Muscle of back (tissue), 11 donors: ENCODE data around the gene HCFC1. TPM values are rescaled to one million over a fixed set of nuclear protein-coding genes. Genes with fewer than 3 reads are reported as not detected.

Experiments used
- DNase-seq, 3 donors: peaks; one replicate each; pipeline versions ENCODE4 v3.0.0 to v3.0.0-alpha.2; 2013
- polyA plus RNA-seq, 10 donors: library from polyadenylated mRNA; unstranded; fragments of 120-200 nt; gene quantifications; one replicate each; pipeline ENCODE4 v1.2.1, GENCODE V29; 2013; ENCODE audit not compliant: insufficient read length in 10 of 10

Gene HCFC1
- polyA plus RNA-seq, 10 donors, result 24.8 to 41.3 (median 32.2) TPM

GRCh38 chrX:153974726-153975286 lies 3.2 kb upstream of the HCFC1 start:
- no peak for DNase-seq

GRCh38 chrX:153974003-153974725 lies 2.5 kb upstream of the HCFC1 start:
- no peak for DNase-seq

GRCh38 chrX:153973127-153974002 lies 1.7 kb upstream of the HCFC1 start:
- no peak for DNase-seq

- peak; percentile 88 to 94 (median 94) for DNase-seq
Measured at GRCh38 chrX:153972368-153973126, 929 bp upstream of the HCFC1 start, which contains the start of gene TMEM187. TSS of gene TMEM187 (plus strand) at chrX:153972754. CDS start at chrX:153982063, 9,309 bp downstream.

GRCh38 chrX:153971124-153971449 lies 531 bp downstream of the HCFC1 start:
- peak; percentile 83 to 95 (median 92) for DNase-seq

- peak; percentile 61 to 89 (median 77) for DNase-seq
Measured at GRCh38 chrX:153970357-153971123, 1.1 kb downstream of the HCFC1 start.

- no peak for DNase-seq
Measured at GRCh38 chrX:153969904-153970356, 1.7 kb downstream of the HCFC1 start.

- DNase-seq, result no peak
Measured at GRCh38 chrX:153969125-153969903, 2.3 kb downstream of the HCFC1 start.

GRCh38 chrX:153968754-153969124 lies 2.9 kb downstream of the HCFC1 start:
- no peak for DNase-seq

GRCh38 chrX:153968255-153968654 lies 3.4 kb downstream of the HCFC1 start:
- DNase-seq, result no peak

- DNase-seq, result no peak
Measured at GRCh38 chrX:153967536-153968224, 3.9 kb downstream of the HCFC1 start.

GRCh38 chrX:153966841-153967535 lies 4.6 kb downstream of the HCFC1 start:
- no peak for DNase-seq

- no peak for DNase-seq
Measured at GRCh38 chrX:153966283-153966688, 5.3 kb downstream of the HCFC1 start.

- no peak for DNase-seq
Measured at GRCh38 chrX:153965406-153965805, 6.2 kb downstream of the HCFC1 start.

GRCh38 chrX:153964105-153964504 lies 7.5 kb downstream of the HCFC1 start:
- no peak for DNase-seq

- DNase-seq, result no peak
Measured at GRCh38 chrX:153963546-153963945, 8.1 kb downstream of the HCFC1 start.

GRCh38 chrX:153961292-153961691 lies 10.3 kb downstream of the HCFC1 start:
- DNase-seq, result no peak

- no peak for DNase-seq
Measured at GRCh38 chrX:153960786-153961185, 10.8 kb downstream of the HCFC1 start.

- DNase-seq, result no peak
Measured at GRCh38 chrX:153960077-153960476, 11.5 kb downstream of the HCFC1 start.
